Brain microvascular endothelial cell (primary cell): ENCODE data around the gene KIRREL3.

Experiments
- DNase-seq: peaks from one replicate; pipeline ENCODE4 v3.0.0-alpha.2; 2020
- H3K27ac ChIP-seq: fragments of 250-450 bp; sonication (Bioruptor Pico); 2 replicates; pipeline ENCODE4 v1.5.1; 2020; ENCODE audit warnings: mild to moderate bottlenecking, moderate library complexity
- H3K27me3 ChIP-seq: fragments of 250-450 bp; sonication (Bioruptor Pico); replicated peaks from 2 replicates; pipeline ENCODE4 v1.5.1; 2020; ENCODE audit warnings: mild to moderate bottlenecking
- H3K36me3 ChIP-seq: fragments of 250-450 bp; sonication (Bioruptor Pico); replicated peaks from 2 replicates; pipeline ENCODE4 v1.5.1; 2020; ENCODE audit warnings: mild to moderate bottlenecking
- H3K4me3 ChIP-seq: 2 replicates; pipeline ENCODE4 v1.5.1; 2011; ENCODE audit warnings: low read depth, mild to moderate bottlenecking, control low read depth, low read length, moderate library complexity
- CTCF ChIP-seq: IDR thresholded peaks from 2 replicates; pipeline ENCODE4 v1.5.1; 2011; ENCODE audit warnings: low read depth, mild to moderate bottlenecking, moderate library complexity, low read length, control low read depth, inconsistent platforms; ENCODE audit errors: missing control alignments
- in situ Hi-C: cut with HindIII; loops from 2 replicates; pipeline ENCODE4 v1.10.0; 2017; ENCODE audit warnings: low sequenced_read_pairs, low pct_ligation_motif_present

KIRREL3 gene

GRCh38 chr11:126413843-126414405 lies 586.6 kb downstream of the KIRREL3 start:
- H3K27me3 ChIP-seq: no peaks in the 10 kb centered on the region
- no peak overlapping the region for H3K4me3 ChIP-seq
- DNase-seq: no peak
- TF ChIP-seq CTCF: no peak
- in situ Hi-C loops: no loop called here
- no peak overlapping the region for H3K27ac ChIP-seq
- H3K36me3 ChIP-seq: peaks cover 3% of the 10 kb centered on the region

- Histone ChIP-seq H3K27me3 (no peaks in the 10 kb centered on the region), H3K36me3 (peaks cover 3% of the 10 kb centered on the region), H3K4me3 (no peak overlapping the region), H3K27ac (no peak overlapping the region)
- DNase-seq: no peak
- in situ Hi-C loops: no loop called here
- TF ChIP-seq CTCF: no peak
Measured at GRCh38 chr11:126413426-126413825, 587.1 kb downstream of the KIRREL3 start.

DNA sequence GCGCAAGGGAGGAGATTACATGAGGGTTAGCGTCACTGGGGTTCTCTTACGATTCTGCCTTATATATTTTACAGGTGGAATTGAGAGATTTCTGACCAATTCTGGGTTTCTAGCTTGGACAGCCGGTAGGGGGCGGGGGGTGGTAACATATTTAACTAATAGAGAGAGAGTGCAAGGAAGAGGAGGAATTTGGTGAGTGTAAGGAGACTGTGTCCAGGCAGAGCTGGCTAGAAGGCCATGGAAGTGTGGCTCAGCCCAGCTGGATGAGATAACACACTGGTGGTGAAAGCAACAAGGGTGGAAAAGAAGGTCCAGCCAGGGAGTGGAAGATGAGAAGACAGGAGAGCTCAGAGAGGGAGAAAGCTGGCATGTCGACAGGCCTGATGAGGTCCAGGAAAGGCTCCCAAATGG lies 588.6 kb downstream of the KIRREL3 start:
- no peak overlapping the region for H3K27ac ChIP-seq
- DNase-seq: no peak
- H3K4me3 ChIP-seq: no peak overlapping the region
- no peaks in the 10 kb centered on the region for H3K27me3 ChIP-seq
- H3K36me3 ChIP-seq: peaks cover 3% of the 10 kb centered on the region
- in situ Hi-C loops: no loop called here
- TF ChIP-seq CTCF: peak; percentile 38

GRCh38 chr11:126410649-126411048 lies 589.9 kb downstream of the KIRREL3 start:
- Histone ChIP-seq H3K36me3 (peaks cover 3% of the 10 kb centered on the region), H3K27me3 (no peaks in the 10 kb centered on the region), H3K4me3 (no peak overlapping the region), H3K27ac (no peak overlapping the region)
- TF ChIP-seq CTCF: no peak
- in situ Hi-C loops: no loop called here
- DNase-seq: no peak

DNA sequence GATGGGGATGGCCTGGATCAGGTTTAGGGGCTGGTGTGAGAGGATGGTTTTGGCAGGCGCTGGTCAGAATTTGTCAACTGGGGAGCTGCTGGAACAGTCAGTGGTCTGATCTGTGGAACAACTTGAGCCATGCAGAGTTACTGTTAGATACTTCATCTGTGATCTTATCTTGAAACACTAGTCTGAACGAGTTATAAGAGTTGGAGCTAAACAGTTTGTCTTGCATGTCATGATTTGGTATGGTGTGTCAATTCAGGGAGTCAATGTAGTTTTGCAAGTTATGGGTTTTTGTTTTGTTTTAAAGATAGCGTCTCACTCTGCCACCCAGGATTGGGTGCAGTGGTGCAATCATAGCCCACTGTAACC lies 591.0 kb downstream of the KIRREL3 start:
- TF ChIP-seq CTCF: no peak
- no peak overlapping the region for H3K4me3 ChIP-seq
- peaks cover 3% of the 10 kb centered on the region for H3K36me3 ChIP-seq
- no peak for DNase-seq
- in situ Hi-C loops: no loop called here
- H3K27ac ChIP-seq: no peak overlapping the region
- H3K27me3 ChIP-seq: no peaks in the 10 kb centered on the region

DNA sequence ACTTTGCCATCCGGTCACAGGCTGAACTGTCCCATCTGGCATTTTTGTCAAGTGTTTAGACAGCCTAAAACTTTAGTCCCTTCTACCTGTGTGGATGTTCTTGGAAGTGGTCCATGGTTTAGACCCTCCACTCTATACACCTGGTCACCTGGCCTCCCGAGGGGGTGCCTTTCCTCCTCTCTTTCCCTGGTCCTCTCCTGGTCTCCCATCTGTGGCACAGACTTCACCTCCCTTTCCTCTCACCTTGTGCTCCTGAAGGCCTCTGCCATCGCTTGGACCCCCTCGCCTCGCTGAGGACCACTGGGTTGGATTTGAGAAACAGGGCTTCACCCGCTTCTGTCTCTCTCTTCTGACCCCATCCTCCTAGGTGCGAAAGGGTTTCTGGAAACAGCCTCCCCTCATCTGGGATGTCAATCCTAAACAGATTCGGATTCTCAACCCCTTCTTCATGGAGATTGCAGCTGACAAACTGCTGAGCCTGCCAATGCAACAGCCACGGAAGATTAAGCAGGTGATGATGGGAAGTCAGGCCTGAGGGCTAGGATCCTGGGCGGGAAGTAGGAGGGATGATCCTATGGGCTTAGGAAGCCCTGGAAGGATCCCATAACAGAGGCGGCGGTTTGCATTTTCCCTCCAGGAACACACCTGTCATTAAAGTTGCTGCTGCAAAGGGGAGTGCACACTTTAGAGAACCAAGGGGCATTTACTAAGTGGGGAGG lies 591.5 kb downstream of the KIRREL3 start:
- no peak for TF ChIP-seq CTCF
- peaks cover 3% of the 10 kb centered on the region for H3K36me3 ChIP-seq
- in situ Hi-C loops: no loop called here
- H3K4me3 ChIP-seq: no peak overlapping the region
- H3K27me3 ChIP-seq: no peaks in the 10 kb centered on the region
- DNase-seq: no peak
- H3K27ac ChIP-seq: no peak overlapping the region
